HG02759 (cell line): ENCODE data around the gene CD63.

Source experiments
- ATAC-seq: cut with Tn5 transposase; IDR thresholded peaks from one replicate; pipeline ENCODE4 v1.9.1; 2021; ENCODE audit warnings: mild to moderate bottlenecking, moderate library complexity; ENCODE audit not compliant: unreplicated experiment

CD63 gene

DNA sequence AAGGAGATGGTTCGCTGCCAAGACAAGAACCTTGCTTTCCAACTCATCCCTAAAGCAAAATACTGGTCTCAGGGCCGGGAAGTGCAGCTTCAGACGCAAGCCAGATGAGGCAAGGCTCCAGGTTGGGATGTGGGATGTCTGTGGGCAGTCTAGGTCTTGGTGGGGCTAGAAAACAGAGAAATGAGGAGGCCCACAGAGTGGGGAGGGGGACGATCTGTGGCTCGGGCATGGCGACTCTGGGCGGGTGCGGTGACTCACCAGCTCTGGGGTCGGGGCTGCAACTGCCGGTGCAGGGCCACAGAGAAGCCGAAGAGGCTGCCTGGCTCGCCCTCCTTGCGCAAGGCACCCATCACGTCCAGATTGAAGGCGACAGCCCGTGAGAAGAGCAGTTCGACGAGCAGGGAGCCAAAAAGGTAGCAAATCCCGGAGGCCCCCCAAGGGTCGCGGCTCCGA is 21.6 kb downstream of the CD63 start:
- no peak for ATAC-seq

DNA sequence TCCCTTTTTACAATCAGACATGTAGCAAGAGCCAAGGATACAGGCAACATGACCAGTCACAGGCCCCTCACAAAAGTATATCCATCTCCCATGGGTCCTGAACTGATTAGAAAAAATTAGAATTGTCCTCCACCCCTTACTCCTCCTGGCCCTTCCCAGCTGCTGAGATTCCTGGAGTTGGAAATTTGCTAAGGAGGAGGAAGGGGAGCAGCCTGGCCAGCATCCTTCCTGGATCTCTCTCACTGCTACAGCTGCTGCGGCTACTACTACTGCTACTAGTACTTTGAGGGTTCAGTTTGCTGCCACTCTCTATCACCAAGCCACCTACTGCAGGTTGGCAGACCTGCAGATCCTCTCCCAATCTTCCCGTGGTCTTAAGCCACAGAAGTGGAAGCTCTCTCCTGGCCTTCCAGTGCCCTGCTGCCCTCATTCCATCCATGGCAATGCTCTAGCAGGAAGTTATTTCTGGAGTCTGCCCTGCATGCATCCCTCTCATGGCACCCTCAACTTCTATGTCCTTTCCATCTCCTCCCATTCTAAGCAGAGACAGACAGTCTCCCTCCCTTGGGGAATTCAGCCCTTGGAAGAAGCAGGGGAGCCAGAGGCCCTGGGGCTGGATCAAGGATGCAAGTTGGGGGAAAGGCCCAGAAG is 22.1 kb downstream of the CD63 start:
- no peak for ATAC-seq

DNA sequence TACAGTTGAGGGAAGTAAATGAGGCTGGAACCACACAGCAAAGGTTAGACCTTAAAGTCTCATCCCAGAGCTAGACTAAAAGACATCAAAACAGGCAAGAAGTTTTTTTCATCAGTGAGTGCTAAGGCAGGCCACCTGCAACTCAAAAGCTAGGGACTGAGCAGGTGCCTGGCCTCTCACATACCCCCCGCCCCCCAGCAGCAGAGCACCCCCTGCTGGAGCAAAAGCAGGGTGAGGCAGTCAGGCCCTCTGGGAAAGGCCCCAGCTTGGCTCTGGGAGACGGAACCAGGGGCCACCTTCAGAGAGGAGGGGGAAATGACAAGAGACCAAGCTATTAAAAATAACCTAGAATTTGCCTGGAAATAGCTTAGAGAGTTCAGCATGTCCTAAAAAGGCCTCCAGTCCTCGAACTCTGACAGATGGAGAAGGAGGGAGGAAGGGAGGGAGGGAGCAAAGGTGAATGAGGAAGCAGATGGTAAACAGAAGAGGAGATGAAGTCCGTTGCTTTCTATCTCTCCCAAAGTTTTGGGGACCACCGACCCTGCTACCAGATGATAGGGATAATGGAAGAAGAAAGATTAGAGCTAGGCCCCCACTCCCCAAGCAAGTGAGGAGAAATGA is 22.9 kb downstream of the CD63 start:
- ATAC-seq = no peak

DNA sequence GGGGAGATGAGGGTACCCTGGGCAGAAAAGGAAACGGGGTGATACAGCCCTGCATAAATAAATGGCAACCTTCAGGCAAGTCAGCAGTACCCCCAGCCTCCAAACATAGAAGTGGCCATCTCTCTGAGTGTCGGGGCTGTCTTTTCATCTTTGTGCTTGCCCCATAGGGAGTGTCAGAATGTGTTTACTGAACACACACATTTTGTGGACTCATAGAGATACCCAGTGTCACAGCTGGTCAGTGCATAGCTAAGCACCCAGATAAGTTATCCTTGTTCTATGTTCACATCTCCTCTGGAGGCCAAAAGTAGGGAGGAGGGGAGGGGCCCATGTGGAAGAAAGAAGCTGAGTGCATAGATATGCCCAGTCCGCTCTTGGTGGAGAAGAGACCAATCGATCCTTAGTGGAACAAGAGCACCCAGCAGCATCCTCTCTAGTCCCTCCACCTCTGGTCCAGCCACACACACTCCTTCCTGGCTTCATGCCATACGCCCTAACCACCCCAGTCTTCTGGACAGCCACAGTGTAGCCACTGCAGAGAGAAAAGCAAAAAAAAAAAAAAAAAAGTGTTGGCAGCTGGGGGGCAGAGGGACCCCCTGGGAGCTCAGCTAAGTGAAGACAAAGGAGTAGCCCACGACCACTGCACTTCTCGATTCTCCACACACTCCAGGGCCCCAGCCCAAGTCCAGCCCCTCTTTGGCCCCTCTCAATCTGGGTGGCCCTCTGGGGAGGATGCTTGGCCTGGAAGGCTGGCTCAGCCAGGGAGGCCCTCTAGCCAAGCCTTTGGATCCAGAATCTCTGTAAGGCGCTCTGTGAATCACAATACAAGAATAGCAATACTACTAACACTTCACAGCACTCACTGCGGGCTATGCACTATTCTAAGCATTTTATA is 23.7 kb downstream of the CD63 start:
- ATAC-seq = no peak

DNA sequence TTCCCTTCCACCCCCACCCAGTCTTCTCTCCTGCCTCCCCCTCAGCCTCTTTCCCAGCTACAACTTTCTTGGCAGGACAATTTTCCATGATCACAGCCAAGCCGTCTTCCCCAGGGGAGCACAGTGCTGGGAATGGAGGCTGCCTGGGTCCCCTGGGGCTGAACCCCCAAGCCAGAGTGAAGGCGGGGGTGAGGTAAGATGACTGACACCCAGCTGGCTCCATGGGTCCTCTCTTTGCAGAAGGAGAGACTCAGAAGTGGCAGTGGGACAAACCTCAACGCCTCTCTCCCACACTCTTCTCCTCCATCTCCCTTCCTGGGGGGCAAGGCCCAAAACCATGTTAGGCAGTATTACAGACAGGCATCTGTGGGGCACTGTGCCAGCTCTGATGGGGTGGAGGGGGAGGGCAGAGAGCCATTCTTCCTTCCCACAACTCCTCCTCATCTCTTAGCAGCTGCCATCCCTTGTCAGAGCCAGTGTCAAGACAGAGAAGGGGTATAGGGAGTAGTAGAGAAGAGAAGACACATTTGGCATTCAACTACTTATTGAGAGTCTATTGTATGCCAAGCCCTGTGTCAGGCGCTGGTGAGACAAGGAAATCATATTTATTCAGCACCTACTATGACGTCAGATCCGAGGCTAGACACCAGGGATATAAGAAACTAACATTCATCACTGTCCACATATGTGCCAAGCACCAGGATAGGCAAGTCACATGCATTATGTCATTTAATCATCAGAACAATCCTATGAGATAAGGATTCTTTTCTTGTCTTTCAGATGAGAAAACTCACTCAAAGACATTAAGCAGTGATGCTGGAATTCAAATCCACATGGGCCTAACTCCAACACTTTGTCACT is 24.7 kb downstream of the CD63 start:
- no peak for ATAC-seq

GRCh38 chr12:55703288-55703687 is 25.5 kb downstream of the CD63 start:
- no peak for ATAC-seq

GRCh38 chr12:55702861-55703260 is 25.9 kb downstream of the CD63 start:
- no peak for ATAC-seq

DNA sequence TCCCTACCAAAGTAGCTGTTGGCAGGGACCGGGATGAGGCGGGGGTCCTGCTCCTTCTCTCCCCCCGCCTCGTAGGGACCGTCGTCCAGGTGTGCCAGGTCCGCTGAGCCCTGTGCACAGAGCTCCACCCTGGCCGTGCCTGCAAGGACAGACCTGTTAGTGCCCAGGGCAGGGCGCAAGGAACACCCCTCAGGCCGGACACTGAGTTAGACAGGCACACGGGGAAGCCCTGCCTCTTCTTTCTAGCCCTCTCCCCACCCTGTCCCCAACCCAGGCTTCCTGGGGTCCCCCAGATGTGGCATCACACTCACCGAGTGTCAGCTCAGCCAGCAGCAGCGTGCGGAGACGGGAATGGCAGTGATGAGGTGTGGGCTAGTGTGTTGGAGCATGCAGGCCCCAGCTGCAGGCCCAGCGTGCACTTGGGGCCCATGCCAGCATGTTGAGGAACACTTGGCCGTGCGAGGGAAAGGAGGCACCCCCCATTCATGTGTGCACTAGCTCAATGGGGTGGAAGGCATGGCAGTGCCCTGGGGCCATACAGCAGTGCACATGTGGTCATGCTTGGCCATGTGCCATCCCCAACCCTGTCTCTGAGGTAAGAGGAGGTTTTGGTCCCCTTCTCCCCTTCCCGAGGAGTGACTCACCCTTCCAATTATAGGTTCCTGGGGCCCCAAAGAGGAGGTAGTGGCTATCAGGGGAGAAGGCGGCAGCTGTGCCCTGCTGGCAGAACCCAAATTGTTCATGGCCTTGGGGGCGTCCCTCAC is 28.4 kb downstream of the CD63 start:
- no peak for ATAC-seq

GRCh38 chr12:55699471-55700055 is 29.2 kb downstream of the CD63 start:
- ATAC-seq = no peak

DNA sequence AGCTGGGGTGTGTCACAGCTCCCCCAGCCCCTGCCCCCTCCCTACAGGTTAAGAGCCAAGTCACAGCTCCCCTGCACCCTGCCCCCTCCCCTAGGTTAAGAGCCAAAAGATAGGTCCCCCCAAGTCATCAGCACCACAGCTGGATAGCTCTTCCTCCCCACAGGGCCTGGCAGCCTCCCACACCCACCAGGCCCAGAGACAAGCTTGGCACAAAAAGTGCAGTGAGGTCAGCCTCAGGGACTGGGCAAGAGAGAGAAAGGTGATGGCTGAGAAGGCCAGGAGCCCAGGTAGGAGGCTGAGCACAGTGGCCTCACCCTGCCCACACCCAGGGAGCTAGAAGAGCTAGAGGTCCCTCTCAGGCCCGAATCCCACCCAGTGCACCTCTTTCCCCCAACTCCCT is 29.8 kb downstream of the CD63 start:
- ATAC-seq = no peak

GRCh38 chr12:55698241-55698955 is 30.4 kb downstream of the CD63 start:
- ATAC-seq = no peak

GRCh38 chr12:55697686-55698085 is 31.1 kb downstream of the CD63 start:
- no peak for ATAC-seq

DNA sequence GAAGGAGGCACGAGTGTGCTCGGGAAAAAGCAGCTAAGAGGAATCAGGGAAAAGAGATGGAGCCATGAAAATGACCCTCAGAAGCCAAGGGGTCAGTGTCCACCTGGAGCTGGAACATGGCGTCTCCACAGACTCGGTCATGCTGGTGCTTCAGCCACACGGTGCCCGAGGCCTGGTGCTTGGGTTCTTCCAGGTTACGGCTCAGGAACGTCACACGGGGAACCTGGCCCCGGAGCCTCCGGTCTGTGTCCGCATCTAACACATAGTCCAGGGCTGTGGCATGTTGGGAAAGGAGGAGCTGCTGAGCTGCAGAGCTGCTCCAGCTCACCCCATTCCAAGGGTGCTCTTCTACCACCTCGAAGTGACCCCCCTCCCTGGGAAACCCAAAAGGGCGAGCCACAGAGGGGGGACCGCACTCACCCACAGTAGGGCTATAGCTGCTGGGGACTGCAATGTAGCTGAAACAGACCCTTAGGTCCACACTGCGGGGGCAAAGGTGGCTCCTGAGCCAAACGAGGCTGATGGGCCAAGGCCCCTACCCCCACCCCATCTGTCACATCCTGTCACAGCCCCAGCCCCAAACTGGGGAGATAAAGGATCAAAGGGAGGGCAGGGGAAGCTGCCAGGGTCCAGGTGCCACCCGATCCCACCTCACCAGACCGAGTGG is 31.9 kb downstream of the CD63 start:
- no peak for ATAC-seq

GRCh38 chr12:55696141-55696540 is 32.7 kb downstream of the CD63 start:
- ATAC-seq = no peak

GRCh38 chr12:55695349-55695748 is 33.5 kb downstream of the CD63 start:
- no peak for ATAC-seq

DNA sequence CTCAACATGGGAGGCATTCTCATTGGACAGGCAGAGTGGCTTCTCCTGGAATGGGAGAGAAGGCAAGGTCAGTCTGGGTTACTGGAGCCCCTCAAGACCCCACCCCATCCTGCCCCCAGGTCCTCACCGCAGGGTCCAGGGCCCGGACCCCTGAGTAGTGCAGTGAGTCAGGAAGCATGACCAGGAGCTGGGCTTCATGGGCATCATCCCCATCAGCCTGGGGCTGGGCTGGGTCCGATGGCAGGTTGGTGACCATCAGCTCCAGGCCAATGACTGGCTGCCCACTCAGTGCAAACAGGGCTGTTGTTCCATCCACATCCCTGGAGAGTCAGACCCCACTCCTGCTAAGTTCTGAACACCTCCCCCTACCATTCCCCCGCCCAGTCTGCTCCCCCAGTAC is 34.2 kb downstream of the CD63 start:
- ATAC-seq = no peak

GRCh38 chr12:55694188-55694515 is 34.7 kb downstream of the CD63 start:
- no peak for ATAC-seq

DNA sequence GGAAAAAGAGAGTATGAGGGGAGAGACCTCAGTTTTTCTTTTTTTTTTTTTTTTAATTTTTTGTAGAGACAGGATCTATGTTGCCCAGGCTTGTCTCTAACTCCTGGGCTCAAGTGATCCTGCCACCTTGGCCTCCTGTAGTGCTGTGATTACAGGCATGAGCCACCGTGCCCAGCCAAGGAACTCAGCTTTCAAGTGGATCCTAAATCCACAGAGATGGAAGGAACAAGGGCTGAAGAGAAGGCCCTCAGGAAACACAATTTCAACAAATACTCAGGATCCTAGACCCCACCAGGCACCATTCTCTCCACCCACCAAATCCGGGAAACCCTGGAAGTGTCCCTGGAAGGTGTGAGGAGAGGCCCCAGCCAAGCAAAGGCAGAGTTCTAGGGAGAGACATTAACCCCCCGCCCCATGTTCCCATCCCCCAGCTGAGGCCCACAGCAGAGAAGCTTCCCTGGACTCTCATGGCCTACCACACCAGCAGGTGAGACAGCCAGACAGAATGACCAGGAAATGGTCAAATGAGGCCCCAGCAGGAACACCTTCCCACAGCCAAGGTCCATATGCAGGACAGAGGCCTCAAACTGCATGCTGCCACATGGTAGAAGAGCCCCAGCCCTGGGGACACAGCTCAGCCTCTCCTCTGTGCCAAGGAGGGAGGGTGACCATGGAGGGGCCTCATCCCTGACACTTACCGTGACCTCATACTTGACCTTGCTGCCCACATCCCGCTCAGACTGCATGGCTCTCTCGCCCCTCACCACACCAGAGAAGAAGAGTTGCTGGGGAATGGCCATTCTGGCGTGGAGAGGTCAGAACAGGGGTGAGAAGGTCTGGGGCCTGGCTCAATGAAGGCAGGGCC is 35.3 kb downstream of the CD63 start:
- ATAC-seq = no peak
